ENCODE data around the gene NANS. TPM values are rescaled to one million over a fixed set of nuclear protein-coding genes. Genes with fewer than 3 reads are reported as not detected.
"Not testable (repeated sequence)": the region's sequence is repeated elsewhere in the genome, so short reads cannot be mapped to it uniquely, and the experiment has no call there.

NANS gene
- total RNA-seq, 2 donors from 2014 or later: 160 to 318 TPM

- Histone ChIP-seq H3K9me3 (no peaks in the 10 kb centered on the region), H3K36me3 (peaks cover 6 to 9% of the 10 kb centered on the region in 2 donors), H3K4me3 (no peak overlapping the region), H3K27me3 (replicated peaks; ENCODE audit: insufficient read depth) (no peaks in the 10 kb centered on the region), H3K4me1 (replicated peaks) (no peaks in the 10 kb centered on the region), H3K27ac (no peak overlapping the region)
- peak; percentile 17 for DNase-seq (ENCODE audit: low spot score)
- no peak for TF ChIP-seq CTCF (IDR thresholded peaks at IDR 0.05)
- TF ChIP-seq POLR2AphosphoS5 (IDR thresholded peaks at IDR 0.05): peak; percentile 32
- 51% methylated on average over 5 of the region's 5 CpGs for WGBS
- intact Hi-C loops (cut with DNase I): no loop called here
Measured at GRCh38 chr9:98018347-98018746, 38.2 kb upstream of the NANS start.

- intact Hi-C loops (cut with DNase I): no loop called here
- Histone ChIP-seq H3K9me3 (no peaks in the 10 kb centered on the region), H3K4me3 (no peak overlapping the region), H3K4me1 (replicated peaks) (no peaks in the 10 kb centered on the region), H3K27me3 (replicated peaks; ENCODE audit: insufficient read depth) (no peaks in the 10 kb centered on the region), H3K36me3 (peaks cover 0 to 3% of the 10 kb centered on the region in 2 donors), H3K27ac (no peak overlapping the region)
- WGBS: 83% methylated on average over 4 of the region's 4 CpGs
- no peak for DNase-seq (ENCODE audit: low spot score)
- TF ChIP-seq POLR2AphosphoS5 (IDR thresholded peaks at IDR 0.05) (no peak), POLR2A (IDR thresholded peaks at IDR 0.05) (no peak), CTCF (IDR thresholded peaks at IDR 0.05) (no peak)
Measured at GRCh38 chr9:98019098-98019497, 37.4 kb upstream of the NANS start.

GRCh38 chr9:98019869-98020268 lies 36.7 kb upstream of the NANS start:
- H3K27ac ChIP-seq; H3K4me1 ChIP-seq (replicated peaks); H3K27me3 ChIP-seq (replicated peaks; ENCODE audit: insufficient read depth); H3K36me3 ChIP-seq; H3K4me3 ChIP-seq; DNase-seq (ENCODE audit: low spot score); H3K9me3 ChIP-seq; intact Hi-C loops (cut with DNase I): not testable (repeated sequence)
- WGBS: 82% methylated on average over 5 of the region's 5 CpGs

GRCh38 chr9:98020476-98021145 lies 35.9 kb upstream of the NANS start:
- Histone ChIP-seq H3K9me3 (no peaks in the 10 kb centered on the region), H3K27ac (no peak overlapping the region), H3K4me3 (no peak overlapping the region), H3K36me3 (no peaks in the 10 kb centered on the region), H3K4me1 (replicated peaks) (no peaks in the 10 kb centered on the region), H3K27me3 (replicated peaks; ENCODE audit: insufficient read depth) (no peaks in the 10 kb centered on the region)
- WGBS: 90% methylated on average over 8 of the region's 8 CpGs
- intact Hi-C loops (cut with DNase I): no loop called here
- DNase-seq (ENCODE audit: low spot score): no peak
- no peak for TF ChIP-seq POLR2A (IDR thresholded peaks at IDR 0.05)
- no peak for TF ChIP-seq CTCF (IDR thresholded peaks at IDR 0.05)
- TF ChIP-seq POLR2AphosphoS5 (IDR thresholded peaks at IDR 0.05): no peak

GRCh38 chr9:98021306-98022040 lies 35.1 kb upstream of the NANS start:
- Histone ChIP-seq H3K4me1 (replicated peaks) (no peaks in the 10 kb centered on the region), H3K4me3 (no peak overlapping the region), H3K9me3 (no peaks in the 10 kb centered on the region), H3K36me3 (no peaks in the 10 kb centered on the region), H3K27ac (no peak overlapping the region), H3K27me3 (replicated peaks; ENCODE audit: insufficient read depth) (no peaks in the 10 kb centered on the region)
- TF ChIP-seq POLR2AphosphoS5 (IDR thresholded peaks at IDR 0.05) (no peak), CTCF (IDR thresholded peaks at IDR 0.05) (no peak), POLR2A (IDR thresholded peaks at IDR 0.05) (no peak)
- 88% methylated on average over 8 of the region's 8 CpGs for WGBS
- intact Hi-C loops (cut with DNase I): no loop called here
- DNase-seq (ENCODE audit: low spot score): no peak
